GM10248 (cell line): ENCODE measurements around the gene SPRING1.

Experiments
- CTCF ChIA-PET: fragments of 300-600 bp; sonication (Branson Sonifier 250); formaldehyde crosslinking; extraction: SDS; loops from one replicate; lab custom pipeline; 2021; ENCODE audit warnings: antibody characterized with exemption; lab: Yijun Ruan, JAX
- POLR2A ChIA-PET: fragments of 350-650 bp; sonication (Branson Sonifier 250); formaldehyde crosslinking; extraction: SDS; loops from one replicate; lab custom pipeline; 2020; ENCODE audit warnings: antibody characterized with exemption; lab: Yijun Ruan, JAX
- DNase-seq: peaks from one replicate; pipeline ENCODE4 v3.0.0; 2012; ENCODE audit errors: extremely low spot score
- CTCF ChIP-seq: IDR thresholded peaks from 2 replicates; pipeline ENCODE4 v1.5.1; 2012; ENCODE audit warnings: mild to moderate bottlenecking, low read depth; ENCODE audit errors: extremely low read depth, missing control alignments, control extremely low read depth

Gene SPRING1

GRCh38 chr12:116719731-116720528 lies 17.9 kb downstream of the SPRING1 start:
- TF ChIP-seq CTCF: no peak
- POLR2A ChIA-PET: no interaction called here
- CTCF ChIA-PET: interaction anchor here (3.1 to 3.2 kb wide), 2 partner anchors 11 to 16 kb away, joined by 12 to 24 read pairs; no protein-coding TSS in a partner anchor
- DNase-seq: no peak

GRCh38 chr12:116718655-116719454 lies 19.0 kb downstream of the SPRING1 start:
- CTCF ChIA-PET: interaction anchor here (1.0 to 3.2 kb wide), 3 partner anchors 10 to 17 kb away, joined by 3 to 24 read pairs (median 12); no protein-coding TSS in a partner anchor
- POLR2A ChIA-PET: no interaction called here
- TF ChIP-seq CTCF: no peak
- no peak for DNase-seq

GRCh38 chr12:116717466-116718437 lies 20.1 kb downstream of the SPRING1 start:
- no peak for DNase-seq
- POLR2A ChIA-PET: no interaction called here
- TF ChIP-seq CTCF: no peak
- CTCF ChIA-PET: interaction anchor here (1.0 to 3.2 kb wide), 3 partner anchors 9 to 16 kb away, joined by 3 to 24 read pairs (median 12); no protein-coding TSS in a partner anchor

- no peak for TF ChIP-seq CTCF
- ChIA-PET POLR2A (no interaction called here), CTCF (interaction anchor here (1.0 to 2.8 kb wide), 2 partner anchors 11 to 406 kb away, joined by 4 to 13 read pairs; no protein-coding TSS in a partner anchor)
- DNase-seq: no peak
Measured at GRCh38 chr12:116714175-116714574, 23.7 kb downstream of the SPRING1 start.

- no peak for TF ChIP-seq CTCF
- CTCF ChIA-PET: interaction anchor here (2.8 kb wide), 1 partner anchor 10 kb away, joined by 13 read pairs; no protein-coding TSS in a partner anchor
- DNase-seq: no peak
- POLR2A ChIA-PET: no interaction called here
Measured at GRCh38 chr12:116713527-116713926, 24.3 kb downstream of the SPRING1 start.
